Stimulated activated CD8-positive, alpha-beta memory T cell treated with anti-CD3 and anti-CD28 coated beads, Interleukin-2, amount 100 ng/mL, for 48 hours (primary cell): ENCODE results near the gene POP7.
"Not testable (repeated sequence)": the region's sequence is repeated elsewhere in the genome, so short reads cannot be mapped to it uniquely, and the experiment has no call there.

Source experiments
- DNase-seq, 2 donors: peaks; one replicate each; pipeline ENCODE4 v3.0.0-alpha.2; 2020; ENCODE audit warnings: low read depth in 2 of 2

POP7 gene

GRCh38 chr7:100692578-100692961, 13.4 kb upstream of the POP7 start:
- no peak for DNase-seq

- DNase-seq = no peak
Observed at GRCh38 chr7:100693312-100694097, 12.4 kb upstream of the POP7 start.

DNA sequence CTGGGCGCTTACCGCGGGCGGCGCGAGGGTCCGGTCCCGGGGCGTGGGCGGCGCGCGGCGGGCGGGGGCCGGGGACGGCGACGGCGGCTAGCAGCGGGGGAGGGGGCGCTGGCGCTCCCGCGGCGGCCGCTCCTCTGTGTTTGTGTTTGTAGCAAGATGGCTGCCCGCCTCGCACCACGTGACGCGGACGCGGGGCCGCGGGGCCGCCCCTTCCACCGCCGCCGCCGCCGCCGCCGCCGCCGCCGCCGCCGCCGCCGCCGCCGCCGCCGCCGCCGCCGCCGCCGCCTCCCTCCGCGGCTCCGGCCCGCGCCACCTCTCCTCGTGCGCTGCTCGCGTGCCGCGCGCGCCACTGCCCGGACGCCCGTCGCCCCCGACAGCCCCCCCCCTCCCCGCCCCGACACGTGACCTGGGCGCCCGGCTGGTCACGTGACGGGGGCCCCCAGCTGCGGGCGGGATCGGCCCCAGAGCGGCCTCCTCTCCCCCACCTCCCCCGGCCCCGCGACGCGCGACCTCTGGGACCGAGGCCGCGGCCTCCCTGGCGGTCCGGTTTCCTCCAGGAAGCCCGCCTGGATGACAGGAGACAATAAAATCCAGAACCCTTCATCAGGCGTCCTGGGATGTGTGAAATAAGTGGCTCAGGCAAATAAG, 11.7 kb upstream of the POP7 start, which contains the start of gene GIGYF1:
Gene GIGYF1, minus strand, starts transcription at position 153 of the 648 bp plus-strand sequence. CDS start 6,012 bp downstream, outside the sequence.
- peak in 1 of 2 donors; percentile 60 for DNase-seq

DNA sequence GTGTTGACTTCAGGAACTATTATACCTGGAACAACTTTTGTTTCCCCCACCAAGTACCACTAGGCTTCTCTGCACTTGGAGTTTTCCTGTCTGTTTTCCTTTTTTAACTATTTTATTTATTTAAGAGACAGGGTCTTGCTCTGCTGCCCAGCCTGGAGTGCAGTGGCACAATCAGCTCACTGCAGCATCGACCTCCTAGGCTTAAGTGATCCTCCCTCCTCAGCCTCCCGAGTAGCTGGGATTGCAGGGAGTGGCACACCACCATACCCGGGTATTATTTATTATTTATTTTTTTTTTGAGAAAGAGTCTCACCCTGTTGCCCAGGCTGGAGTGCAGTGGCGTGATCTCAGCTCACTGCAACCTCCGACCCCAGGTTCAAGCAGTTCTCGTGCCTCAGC, 9.8 kb upstream of the POP7 start:
- no peak for DNase-seq

DNA sequence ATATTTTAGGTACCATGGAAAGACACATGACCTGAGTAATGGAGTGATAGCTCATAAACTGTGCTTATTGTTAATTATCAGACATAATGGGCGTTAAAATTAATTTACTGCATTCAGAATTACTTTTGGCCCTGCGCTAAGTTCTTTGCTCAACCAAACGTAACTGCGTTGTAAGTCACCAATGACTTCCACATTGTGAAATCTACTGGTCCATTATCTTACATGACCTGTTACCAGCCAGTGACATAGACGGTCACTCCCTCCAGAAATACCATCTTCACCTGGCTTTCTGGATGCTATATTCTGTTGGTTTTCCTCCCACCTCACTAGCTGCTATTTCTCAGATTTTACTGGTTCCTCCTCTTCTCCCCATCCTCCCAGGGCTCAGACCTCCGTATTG, 6.9 kb upstream of the POP7 start:
- no peak for DNase-seq

DNA sequence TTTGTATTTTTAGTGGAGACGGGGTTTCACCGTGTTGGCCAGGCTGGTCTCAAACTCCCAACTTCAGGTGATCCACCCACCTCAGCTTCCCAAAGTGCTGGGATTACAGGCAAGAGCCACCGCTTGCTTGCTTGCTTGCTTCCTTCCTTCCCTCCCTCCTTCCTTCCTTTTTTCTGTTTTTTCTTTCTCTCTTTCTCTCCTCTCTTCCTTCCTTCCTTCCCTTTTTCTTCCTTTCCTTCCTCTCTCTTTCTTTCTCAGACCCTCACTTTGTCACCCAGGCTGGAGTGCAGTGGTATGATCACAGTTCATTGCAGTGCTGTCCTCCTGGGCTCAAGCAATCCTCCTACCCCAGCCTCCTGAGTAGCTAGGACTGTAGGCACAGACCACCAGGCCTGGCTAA, 4.8 kb upstream of the POP7 start:
- DNase-seq = not testable (repeated sequence)

DNA sequence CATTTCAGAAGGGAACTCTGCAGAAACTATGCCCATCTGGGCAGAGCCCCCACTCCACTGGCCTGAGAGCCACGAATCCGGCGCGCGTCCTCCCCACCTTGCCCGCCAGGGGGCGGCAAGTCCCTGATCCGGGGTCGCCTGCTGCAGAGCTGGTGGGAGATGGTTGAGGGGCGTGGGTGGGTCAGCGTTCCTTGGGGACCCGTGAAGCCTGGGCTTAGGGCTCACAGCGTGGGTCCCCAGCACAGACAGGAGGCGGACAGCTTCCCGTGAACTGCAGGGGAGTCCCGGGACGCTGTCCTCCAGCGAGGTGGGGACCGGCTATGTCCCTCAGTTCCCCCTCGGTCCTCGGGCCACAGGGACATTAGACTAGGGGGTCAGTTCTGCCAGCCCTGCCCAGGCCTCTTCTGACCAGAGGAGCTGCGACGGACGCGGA, 585 bp upstream of the POP7 start:
- DNase-seq = peak; percentile 79 to 80

- no peak for DNase-seq
Observed at GRCh38 chr7:100706672-100707311, 871 bp downstream of the POP7 start.

DNA sequence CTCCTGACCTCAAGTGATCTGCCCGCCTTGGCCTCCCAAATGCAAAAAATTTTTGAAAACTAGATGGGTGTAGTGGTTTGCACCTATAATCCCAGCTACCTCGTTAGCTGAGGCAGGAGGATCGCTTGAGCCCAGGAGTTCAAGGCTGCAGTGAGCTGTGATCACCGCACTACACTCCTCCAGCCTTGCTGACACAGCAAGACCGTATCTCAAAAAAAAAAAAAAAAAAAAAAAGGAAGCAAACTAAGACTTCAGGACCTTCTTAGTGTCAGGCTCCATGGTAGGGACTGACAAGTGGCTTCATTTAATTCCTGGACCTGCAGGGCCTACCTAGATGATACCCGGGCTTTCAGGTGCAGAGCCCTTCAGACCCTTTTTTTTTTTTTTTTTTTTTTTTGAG, 2.5 kb downstream of the POP7 start:
- DNase-seq = no peak

GRCh38 chr7:100710452-100710851, 4.5 kb downstream of the POP7 start:
- no peak for DNase-seq

- no peak for DNase-seq
Observed at GRCh38 chr7:100711369-100711768, 5.4 kb downstream of the POP7 start.

- no peak for DNase-seq
Observed at GRCh38 chr7:100714725-100715124, 8.8 kb downstream of the POP7 start.

DNA sequence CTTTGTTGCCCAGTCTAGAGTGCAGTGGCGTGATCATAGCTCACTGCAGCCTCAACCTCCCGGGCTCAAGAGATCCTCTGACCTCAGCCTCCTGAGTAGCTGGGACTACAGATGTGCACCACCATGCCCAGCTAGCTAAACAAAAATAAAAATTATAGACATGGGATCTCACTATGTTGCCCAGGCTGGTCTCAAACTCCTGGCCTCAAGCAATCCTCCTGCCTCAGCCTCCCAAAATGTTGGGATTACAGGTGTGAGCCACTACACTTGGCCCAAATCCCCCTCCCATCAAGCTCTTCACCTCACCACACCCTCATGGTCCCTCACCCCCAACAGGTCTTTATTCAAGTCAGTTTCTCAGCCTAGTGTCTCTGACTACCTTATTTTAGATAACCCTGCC, 11.2 kb downstream of the POP7 start:
- not testable (repeated sequence) for DNase-seq

DNA sequence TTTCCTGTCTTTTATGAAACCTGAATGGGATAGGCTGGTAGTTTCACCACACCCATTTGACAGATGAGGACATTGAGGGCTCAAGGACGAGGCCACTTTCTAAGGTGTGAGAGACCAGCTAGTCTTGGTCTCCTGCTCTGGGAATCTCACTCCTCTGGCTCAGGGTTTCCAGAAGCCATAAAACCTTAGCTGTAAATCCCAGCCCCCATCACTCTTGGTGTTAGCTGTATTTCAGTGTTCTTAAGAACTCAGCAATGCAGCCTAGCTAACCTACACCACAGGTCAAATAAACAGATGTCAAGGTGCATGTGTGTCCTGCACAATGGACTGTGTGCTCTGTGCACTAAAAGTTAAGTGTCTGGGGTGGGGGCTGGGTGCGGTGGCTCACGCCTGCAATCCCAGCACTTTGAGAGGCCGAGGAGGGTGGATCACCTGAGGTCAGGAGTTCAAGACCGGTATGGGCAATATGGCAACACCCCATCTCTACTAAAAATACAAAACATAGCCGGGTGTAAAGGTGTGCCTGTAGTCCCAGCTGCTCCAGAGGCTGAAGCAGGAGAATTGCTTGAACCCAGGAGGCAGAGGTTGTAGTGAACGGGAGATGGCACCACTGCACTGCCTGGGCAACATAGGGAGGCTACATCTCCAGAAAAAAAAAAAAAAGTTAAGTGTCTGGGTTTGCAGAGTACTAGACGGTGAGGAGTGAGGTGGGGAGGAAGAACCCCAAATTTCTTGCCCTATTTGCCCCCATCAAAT, 13.8 kb downstream of the POP7 start:
- DNase-seq = no peak

GRCh38 chr7:100720279-100720670, 14.4 kb downstream of the POP7 start, which contains the start of gene EPO:
TSS of gene EPO (plus strand) at chr7:100720468. CDS start at chr7:100720981, 513 bp downstream.
- DNase-seq = no peak

GRCh38 chr7:100720671-100721504, 15.0 kb downstream of the POP7 start:
- no peak for DNase-seq

DNA sequence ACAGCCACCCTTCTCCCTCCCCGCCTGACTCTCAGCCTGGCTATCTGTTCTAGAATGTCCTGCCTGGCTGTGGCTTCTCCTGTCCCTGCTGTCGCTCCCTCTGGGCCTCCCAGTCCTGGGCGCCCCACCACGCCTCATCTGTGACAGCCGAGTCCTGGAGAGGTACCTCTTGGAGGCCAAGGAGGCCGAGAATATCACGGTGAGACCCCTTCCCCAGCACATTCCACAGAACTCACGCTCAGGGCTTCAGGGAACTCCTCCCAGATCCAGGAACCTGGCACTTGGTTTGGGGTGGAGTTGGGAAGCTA, 15.5 kb downstream of the POP7 start:
- no peak for DNase-seq

- no peak for DNase-seq
Observed at GRCh38 chr7:100722480-100723212, 16.7 kb downstream of the POP7 start.

GRCh38 chr7:100723732-100724275, 17.9 kb downstream of the POP7 start:
- no peak for DNase-seq

DNA sequence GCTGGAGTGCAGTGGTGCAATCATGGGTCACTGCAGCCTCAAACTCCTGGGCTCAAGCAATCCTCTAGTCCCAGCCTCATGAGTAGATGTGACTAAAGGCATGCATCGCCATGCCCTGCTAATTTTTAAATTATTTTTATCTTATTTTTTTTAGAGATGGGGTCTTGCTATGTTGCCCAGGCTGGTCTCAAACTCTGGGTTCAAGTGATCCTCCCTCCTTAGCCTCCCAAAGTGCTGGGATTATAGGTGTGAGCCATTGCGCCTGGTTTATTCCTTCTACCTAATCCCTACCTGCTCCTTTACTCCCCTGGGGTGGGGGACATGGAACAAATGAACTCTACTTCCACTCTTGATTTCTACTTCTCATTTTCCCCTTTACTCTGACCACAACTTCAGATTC, 18.4 kb downstream of the POP7 start:
- DNase-seq = not testable (repeated sequence)
